ENCODE data around the gene SLC22A12.

SLC22A12 gene

GRCh38 chr11:64605656-64606585 lies 14.9 kb downstream of the SLC22A12 start:
- no peak for DNase-seq

GRCh38 chr11:64606796-64607380 lies 15.9 kb downstream of the SLC22A12 start:
- no peak for DNase-seq

- DNase-seq = no peak
Observed at GRCh38 chr11:64607381-64607985, 16.5 kb downstream of the SLC22A12 start.

- DNase-seq = no peak
Observed at GRCh38 chr11:64608046-64608445, 17.0 kb downstream of the SLC22A12 start.

- no peak for DNase-seq
Observed at GRCh38 chr11:64608636-64609035, 17.6 kb downstream of the SLC22A12 start.

GRCh38 chr11:64609436-64610047 lies 18.5 kb downstream of the SLC22A12 start:
- no peak for DNase-seq

- DNase-seq = no peak
Observed at GRCh38 chr11:64610596-64610995, 19.6 kb downstream of the SLC22A12 start.

- no peak for DNase-seq
Observed at GRCh38 chr11:64611176-64611575, 20.2 kb downstream of the SLC22A12 start.

GRCh38 chr11:64611869-64612646 lies 21.0 kb downstream of the SLC22A12 start:
- no peak for DNase-seq

- DNase-seq = no peak
Observed at GRCh38 chr11:64613648-64614047, 22.6 kb downstream of the SLC22A12 start.

GRCh38 chr11:64614917-64615316 lies 23.9 kb downstream of the SLC22A12 start:
- DNase-seq = no peak

- no peak for DNase-seq
Observed at GRCh38 chr11:64616817-64617216, 25.8 kb downstream of the SLC22A12 start.

GRCh38 chr11:64619196-64619595 lies 28.2 kb downstream of the SLC22A12 start:
- no peak for DNase-seq

- peak; percentile 67 for DNase-seq
Observed at GRCh38 chr11:64619811-64620380, 28.9 kb downstream of the SLC22A12 start.

GRCh38 chr11:64620381-64620971 lies 29.5 kb downstream of the SLC22A12 start:
- no peak for DNase-seq

- no peak for DNase-seq
Observed at GRCh38 chr11:64621283-64622019, 30.4 kb downstream of the SLC22A12 start.

- DNase-seq = no peak
Observed at GRCh38 chr11:64622681-64623080, 31.7 kb downstream of the SLC22A12 start.

GRCh38 chr11:64624883-64625481 lies 34.0 kb downstream of the SLC22A12 start:
- no peak for DNase-seq

- DNase-seq = no peak
Observed at GRCh38 chr11:64626637-64627036, 35.6 kb downstream of the SLC22A12 start.

GRCh38 chr11:64627371-64627770 lies 36.4 kb downstream of the SLC22A12 start:
- no peak for DNase-seq

- no peak for DNase-seq
Observed at GRCh38 chr11:64628596-64628995, 37.6 kb downstream of the SLC22A12 start.

All from islet precursor cell (in vitro differentiated cells).